Hematopoietic multipotent progenitor cell treated with erythropoietin and hydrocortisone succinate and interleukin-3 and kit ligand, for 6 days (in vitro differentiated cells): ENCODE results near the gene TSPAN15.
"Not testable (repeated sequence)": the region's sequence is repeated elsewhere in the genome, so short reads cannot be mapped to it uniquely, and the experiment has no call there.

ENCODE experiments used
- DNase-seq: peaks from one replicate; pipeline ENCODE4 v3.0.0-alpha.2; 2015

Gene TSPAN15

GRCh38 chr10:69505636-69506318, 54.5 kb downstream of the TSPAN15 start:
- DNase-seq, result no peak

DNA sequence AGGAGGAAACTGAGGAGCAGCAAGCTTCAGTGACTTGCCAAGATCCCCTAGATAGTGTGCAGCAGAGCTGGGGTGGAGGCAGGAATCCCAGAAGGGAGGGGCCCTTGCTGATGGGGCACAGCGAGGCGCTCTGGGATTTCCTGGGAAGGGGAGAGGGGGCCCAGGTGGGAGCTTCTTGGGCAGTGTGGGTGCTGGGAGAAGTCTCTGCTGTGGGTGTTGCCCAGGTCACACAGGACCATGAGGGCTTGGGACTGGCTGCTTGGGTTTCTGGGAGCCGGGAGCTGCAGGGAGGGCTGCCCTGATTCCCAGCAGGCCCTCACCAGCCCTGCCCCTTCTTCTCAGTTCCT, 55.2 kb downstream of the TSPAN15 start:
- no peak for DNase-seq

DNA sequence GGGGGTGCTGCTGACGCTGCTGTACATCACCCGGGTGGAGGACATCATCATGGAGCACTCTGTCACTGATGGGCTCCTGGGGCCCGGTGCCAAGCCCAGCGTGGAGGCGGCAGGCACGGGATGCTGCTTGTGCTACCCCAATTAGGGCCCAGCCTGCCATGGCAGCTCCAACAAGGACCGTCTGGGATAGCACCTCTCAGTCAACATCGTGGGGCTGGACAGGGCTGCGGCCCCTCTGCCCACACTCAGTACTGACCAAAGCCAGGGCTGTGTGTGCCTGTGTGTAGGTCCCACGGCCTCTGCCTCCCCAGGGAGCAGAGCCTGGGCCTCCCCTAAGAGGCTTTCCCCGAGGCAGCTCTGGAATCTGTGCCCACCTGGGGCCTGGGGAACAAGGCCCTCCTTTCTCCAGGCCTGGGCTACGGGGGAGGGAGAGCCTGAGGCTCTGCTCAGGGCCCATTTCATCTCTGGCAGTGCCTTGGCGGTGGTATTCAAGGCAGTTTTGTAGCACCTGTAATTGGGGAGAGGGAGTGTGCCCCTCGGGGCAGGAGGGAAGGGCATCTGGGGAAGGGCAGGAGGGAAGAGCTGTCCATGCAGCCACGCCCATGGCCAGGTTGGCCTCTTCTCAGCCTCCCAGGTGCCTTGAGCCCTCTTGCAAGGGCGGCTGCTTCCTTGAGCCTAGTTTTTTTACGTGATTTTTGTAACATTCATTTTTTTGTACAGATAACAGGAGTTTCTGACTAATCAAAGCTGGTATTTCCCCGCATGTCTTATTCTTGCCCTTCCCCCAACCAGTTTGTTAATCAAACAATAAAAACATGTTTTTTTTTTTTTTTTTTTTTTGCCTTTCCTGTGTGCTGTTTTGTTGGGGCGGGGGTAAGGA, 55.8 kb downstream of the TSPAN15 start:
- DNase-seq, result no peak

DNA sequence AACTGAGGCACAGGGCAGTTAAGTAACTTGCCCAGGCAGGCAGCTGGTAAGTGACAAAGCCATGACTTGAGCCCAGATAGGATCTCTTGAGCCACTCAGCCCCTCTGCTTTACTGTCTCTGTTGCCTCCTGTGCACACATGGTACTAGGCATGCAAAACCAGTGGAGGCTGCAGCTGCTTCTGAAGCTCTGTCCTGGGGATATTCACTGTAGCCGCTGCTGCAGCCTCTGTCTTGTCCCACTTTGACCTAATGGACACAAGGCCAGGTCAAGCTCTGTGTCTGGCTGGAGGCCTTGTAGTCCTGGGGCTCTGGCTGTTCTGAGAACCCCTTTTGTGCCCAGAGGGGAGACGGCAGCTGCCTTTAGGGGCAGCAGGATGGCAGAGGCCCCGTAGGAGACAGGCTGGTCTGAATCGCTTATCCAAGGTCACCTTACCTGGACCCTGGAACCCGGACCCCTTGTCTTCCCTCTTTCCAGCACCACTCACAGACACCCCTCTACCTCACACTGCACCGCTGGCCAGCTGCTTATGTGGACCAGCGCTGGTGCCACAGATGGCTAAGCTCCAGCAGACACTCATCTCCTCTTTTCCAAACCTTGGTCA, 57.6 kb downstream of the TSPAN15 start:
- no peak for DNase-seq

GRCh38 chr10:69512901-69513300, 61.6 kb downstream of the TSPAN15 start:
- no peak for DNase-seq

GRCh38 chr10:69513617-69514016, 62.4 kb downstream of the TSPAN15 start:
- no peak for DNase-seq

GRCh38 chr10:69515699-69516259, 64.5 kb downstream of the TSPAN15 start:
- peak; percentile 87 for DNase-seq

DNA sequence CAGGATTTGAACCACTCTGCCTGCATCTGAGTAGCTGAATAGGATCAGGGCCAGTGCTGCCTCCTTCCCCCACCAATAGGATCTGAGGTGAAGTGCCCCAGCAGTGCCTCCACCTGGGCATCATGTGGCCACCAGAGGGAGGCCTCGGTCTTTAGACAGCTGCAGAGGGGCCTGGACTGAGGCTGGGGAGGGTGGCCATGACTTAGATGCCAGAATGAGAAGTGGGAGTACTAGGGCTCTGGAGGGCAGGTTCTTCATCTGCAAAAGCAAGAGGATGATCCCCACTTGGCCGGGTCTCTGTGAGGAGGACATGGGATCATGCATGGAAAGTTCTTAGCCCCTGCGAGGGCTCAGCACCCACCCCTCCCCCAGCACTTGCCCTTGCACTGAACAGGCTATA, 65.1 kb downstream of the TSPAN15 start:
- DNase-seq, result peak; percentile 73

DNA sequence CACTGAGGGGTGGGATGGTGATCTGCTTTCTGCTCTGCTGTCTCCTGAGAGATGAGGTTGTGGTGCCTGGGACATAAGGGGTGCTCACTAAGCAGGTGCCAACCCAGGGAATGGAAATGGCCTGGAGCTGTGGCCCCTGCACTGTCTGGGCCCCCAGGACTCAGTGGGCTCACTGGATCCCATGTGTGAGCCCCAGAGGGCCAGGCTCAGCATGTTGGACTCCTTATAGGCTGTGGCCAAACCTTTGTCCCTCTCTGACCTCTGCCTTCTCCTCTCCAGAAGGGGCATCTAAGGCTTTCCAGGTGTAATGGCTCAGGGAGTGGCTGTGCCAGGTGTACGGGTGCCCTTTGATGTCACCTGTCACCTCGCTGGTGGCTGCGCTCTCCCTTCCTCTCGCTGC, 65.5 kb downstream of the TSPAN15 start:
- DNase-seq, result no peak

DNA sequence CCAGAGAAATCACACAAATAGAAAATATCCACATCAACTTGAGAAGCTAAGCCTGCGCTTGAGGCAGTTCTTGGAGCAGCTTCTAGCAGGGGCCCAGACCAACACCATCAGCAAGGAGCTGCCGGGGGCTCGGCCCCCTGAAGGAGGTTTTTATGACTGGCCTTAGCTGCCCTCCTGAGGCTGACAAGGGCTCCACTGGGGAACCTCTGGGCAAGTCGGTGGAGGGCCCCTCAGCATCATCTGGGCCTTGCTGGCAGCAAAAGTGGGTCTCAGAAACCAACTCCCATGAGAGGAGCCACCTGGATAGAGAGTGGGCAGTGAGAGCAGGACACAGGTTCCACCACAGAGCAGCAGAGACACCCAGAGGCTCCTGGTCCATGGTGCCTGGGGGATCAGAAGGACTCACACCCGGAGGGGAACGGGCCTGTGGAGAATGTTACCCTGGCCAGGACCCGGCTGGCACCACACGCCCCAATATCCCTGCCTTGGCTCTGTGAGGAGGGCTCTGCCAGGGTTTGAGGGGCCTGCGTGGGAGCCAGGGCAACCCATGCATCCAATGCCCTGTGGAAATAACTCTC, 66.1 kb downstream of the TSPAN15 start:
- no peak for DNase-seq

- no peak for DNase-seq
These were observed 76.7 kb downstream of the TSPAN15 start for GRCh38 chr10:69527961-69528360.

GRCh38 chr10:69533658-69534057, 82.4 kb downstream of the TSPAN15 start:
- no peak for DNase-seq

DNA sequence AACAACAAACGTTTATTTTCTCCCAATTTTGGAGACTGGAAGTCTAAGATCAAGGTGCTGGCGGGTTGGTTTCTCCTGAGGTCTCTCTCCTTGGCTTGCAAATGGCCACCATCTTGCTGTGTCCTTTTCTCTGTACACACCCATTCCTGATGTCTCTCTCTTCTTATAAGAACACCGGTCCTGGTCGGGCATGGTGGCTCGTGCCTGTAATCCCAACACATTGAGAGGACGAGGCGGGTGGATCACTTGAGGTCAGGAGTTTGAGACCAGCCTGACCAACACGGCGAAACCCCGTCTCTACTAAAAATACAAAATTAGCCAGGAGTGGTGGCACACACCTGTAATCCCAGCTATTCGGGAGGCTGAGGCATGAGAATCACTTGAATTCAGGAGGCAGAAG, 85.3 kb downstream of the TSPAN15 start:
- not testable (repeated sequence) for DNase-seq

GRCh38 chr10:69537449-69537848, 86.2 kb downstream of the TSPAN15 start:
- no peak for DNase-seq

DNA sequence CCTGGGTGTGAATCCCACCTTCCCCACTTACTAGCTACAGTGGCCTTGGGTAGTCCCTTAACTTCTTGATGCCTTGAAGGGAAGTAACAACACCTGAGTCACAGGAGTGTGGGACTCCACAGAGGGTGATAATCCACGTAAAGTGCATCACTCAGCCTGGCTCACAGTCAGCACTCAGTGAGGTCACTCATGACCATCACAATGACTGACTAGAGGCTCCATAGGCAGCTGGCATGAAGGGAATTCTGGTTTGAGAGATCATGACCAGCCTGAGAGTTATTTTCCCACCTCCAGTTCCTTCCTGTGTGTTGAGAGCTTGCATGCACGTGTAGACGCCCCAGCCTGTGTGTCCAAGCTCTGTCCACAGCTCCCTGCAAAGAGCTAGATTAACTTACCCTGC, 87.2 kb downstream of the TSPAN15 start:
- DNase-seq, result no peak

GRCh38 chr10:69541463-69541862, 90.2 kb downstream of the TSPAN15 start:
- DNase-seq, result no peak

DNA sequence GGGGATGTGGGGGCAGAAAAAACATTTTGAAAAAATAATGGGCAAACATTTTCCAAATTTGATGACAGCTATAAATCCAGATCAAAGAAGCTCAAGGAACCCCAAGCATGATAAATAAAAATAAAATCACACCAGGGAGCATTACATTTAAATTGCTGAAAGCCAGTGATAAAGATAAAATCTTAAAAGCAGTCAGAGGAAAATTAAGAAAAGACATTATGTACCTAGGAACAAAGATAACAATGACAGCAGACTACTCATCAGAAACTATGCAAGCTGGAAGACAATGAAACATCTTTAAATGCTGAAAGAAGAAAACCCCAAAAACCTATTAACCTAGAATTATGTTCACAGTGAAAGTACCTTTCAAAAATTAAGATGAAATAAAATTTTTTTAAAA, 98.7 kb downstream of the TSPAN15 start:
- DNase-seq, result no peak

- no peak for DNase-seq
These were observed 101.0 kb downstream of the TSPAN15 start for GRCh38 chr10:69552268-69552667.

DNA sequence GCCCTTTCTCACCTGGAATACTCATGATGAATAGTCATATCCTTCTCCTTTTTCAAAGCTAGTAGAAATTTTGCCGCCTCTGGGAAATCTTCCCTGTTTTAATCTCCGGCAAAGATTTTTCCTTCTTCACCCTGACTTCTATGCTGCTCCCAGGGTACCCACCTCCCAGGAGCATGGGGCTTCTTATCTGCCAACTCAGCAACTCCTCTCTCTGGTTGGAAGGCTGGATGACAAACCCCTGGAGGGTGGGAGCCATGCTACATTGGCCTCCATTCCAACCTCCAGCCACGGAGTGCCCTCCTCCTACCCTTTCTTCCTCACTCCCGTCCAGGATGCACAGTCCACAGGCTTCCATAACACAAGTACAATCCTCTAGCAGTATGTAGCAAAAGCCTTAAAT, 102.1 kb downstream of the TSPAN15 start:
- DNase-seq, result no peak

GRCh38 chr10:69554611-69555010, 103.3 kb downstream of the TSPAN15 start:
- DNase-seq, result no peak
